Measurements from ENCODE around the gene SAFB. TPM values are rescaled to one million over a fixed set of nuclear protein-coding genes. Genes with fewer than 3 reads are reported as not detected.

Gene SAFB
- polyA plus RNA-seq, 1 of the 3 experiments (the other 2 are of a cell fraction), result 90.0 TPM

GRCh38 chr19:5674714-5675113, 51.8 kb downstream of the SAFB start:
- Histone ChIP-seq H3K9me3 (no peaks in the 10 kb centered on the region), H3K36me3 (replicated peaks in 1 of 2; ENCODE audit: control insufficient read depth in 1 of 2, insufficient read depth in 2 of 2, low read length in 1 of 2) (peaks cover 0 to 1% of the 10 kb centered on the region in 2 experiments), H4K20me1 (ENCODE audit: insufficient read depth) (no peaks in the 10 kb centered on the region), H3K4me1 (ENCODE audit: control insufficient read depth in 1 of 2, insufficient read depth in 2 of 2, low read depth in 1 of 2, low read length in 1 of 2) (peaks cover 4 to 10% of the 10 kb centered on the region in 2 experiments; a peak in 1 of 4 replicates), H3K4me2 (no peak overlapping the region), H3K4me3 (ENCODE audit: low read depth in 2 of 2, low read length in 1 of 2) (no peak overlapping the region), H3K79me2 (ENCODE audit: insufficient read depth) (peaks cover 9% of the 10 kb centered on the region), H3K27ac (ENCODE audit: low read depth in 2 of 2, low read length in 1 of 2) (no peak overlapping the region), H3K27me3 (ENCODE audit: insufficient read depth) (no peaks in the 10 kb centered on the region), H3F3A (replicated peaks; ENCODE audit: insufficient read depth) (peaks cover 4% of the 10 kb centered on the region), H3K9me2 (no peaks in the 10 kb centered on the region), H2AFZ (ENCODE audit: low read depth) (no peak overlapping the region), H3K9ac (no peak overlapping the region)
- POLR2A ChIA-PET, result no interaction called here
- TF ChIP-seq RAD21 (IDR thresholded peaks at IDR 0.05; ENCODE audit: low read length) (no peak), IRF3 (IDR thresholded peaks at IDR 0.05; ENCODE audit: low read depth, low read length) (no peak), FOSL2 (IDR thresholded peaks at IDR 0.05; ENCODE audit: borderline replicate concordance, low read depth) (no peak)
- DNase-seq, result no peak
- CTCF ChIA-PET, result interaction anchor here (0.9 to 2.2 kb wide), 2 partner anchors 9 to 12 kb away, joined by 3 to 9 read pairs; no protein-coding TSS in a partner anchor
- WGBS (ENCODE audit: low lambda C conversion rate), result 100% methylated on average over 4 of the region's 5 CpGs

GRCh38 chr19:5676105-5676771, 53.4 kb downstream of the SAFB start:
- H2AFZ ChIP-seq (ENCODE audit: low read depth), result no peak overlapping the region
- H3F3A ChIP-seq (replicated peaks; ENCODE audit: insufficient read depth), result peaks cover 2% of the 10 kb centered on the region
- H3K36me3 ChIP-seq (replicated peaks in 1 of 2; ENCODE audit: control insufficient read depth in 1 of 2, insufficient read depth in 2 of 2, low read length in 1 of 2), result no peaks in the 10 kb centered on the region
- ChIA-PET POLR2A (interaction anchor here (0.6 to 1.4 kb wide), 3 partner anchors 14 to 927 kb away, joined by 3 to 8 read pairs (median 3); partner anchors contain the start of genes RPL36, SAFB and SAFB2), CTCF (interaction anchor here (0.7 to 2.4 kb wide), 3 partner anchors 10 to 624 kb away, joined by 3 to 9 read pairs (median 6); partner anchors contain the start of gene RPL36)
- H3K9me2 ChIP-seq, result no peaks in the 10 kb centered on the region
- no peak overlapping the region for H3K4me3 ChIP-seq (ENCODE audit: low read depth in 2 of 2, low read length in 1 of 2)
- 97% methylated on average over 16 of the region's 17 CpGs for WGBS (ENCODE audit: low lambda C conversion rate)
- H3K9me3 ChIP-seq, result no peaks in the 10 kb centered on the region
- H3K9ac ChIP-seq, result no peak overlapping the region
- H3K4me1 ChIP-seq (ENCODE audit: control insufficient read depth in 1 of 2, insufficient read depth in 2 of 2, low read depth in 1 of 2, low read length in 1 of 2), result peaks cover 4 to 10% of the 10 kb centered on the region in 2 experiments; a peak in 1 of 4 replicates
- no peak for DNase-seq
- no peak overlapping the region for H3K4me2 ChIP-seq
- TF ChIP-seq USF1 (IDR thresholded peaks at IDR 0.05; ENCODE audit: borderline replicate concordance, low read depth) (no peak), RXRA (IDR thresholded peaks at IDR 0.05; ENCODE audit: borderline replicate concordance, low read depth) (no peak), SMC3 (IDR thresholded peaks at IDR 0.05; ENCODE audit: low read depth, low read length) (no peak), TEAD4 (IDR thresholded peaks at IDR 0.05; ENCODE audit: borderline replicate concordance, insufficient read depth) (no peak), IRF3 (IDR thresholded peaks at IDR 0.05; ENCODE audit: low read depth, low read length) (no peak), RAD21 (IDR thresholded peaks at IDR 0.05; ENCODE audit: low read length) (no peak), YY1 (IDR thresholded peaks at IDR 0.05; ENCODE audit: low read depth) (no peak), GATA2 (CRISPR knock-in tag; IDR thresholded peaks at IDR 0.05) (no peak), EZH2phosphoT487 (IDR thresholded peaks at IDR 0.05; ENCODE audit: borderline replicate concordance, low read depth) (no peak), MXI1 (IDR thresholded peaks at IDR 0.05; ENCODE audit: low read depth, low read length) (no peak)
- H3K27me3 ChIP-seq (ENCODE audit: insufficient read depth), result no peaks in the 10 kb centered on the region
- no peaks in the 10 kb centered on the region for H4K20me1 ChIP-seq (ENCODE audit: insufficient read depth)
- peaks cover 14% of the 10 kb centered on the region for H3K79me2 ChIP-seq (ENCODE audit: insufficient read depth)
- H3K27ac ChIP-seq (ENCODE audit: low read depth in 2 of 2, low read length in 1 of 2), result no peak overlapping the region
